Measurements from ENCODE around the gene BTG1. TPM values are rescaled to one million over a fixed set of nuclear protein-coding genes. Genes with fewer than 3 reads are reported as not detected.
"Not testable (repeated sequence)": the region's sequence is repeated elsewhere in the genome, so short reads cannot be mapped to it uniquely, and the experiment has no call there.

The BTG1 gene
- total RNA-seq, 1 donor from 2014 or later, result 45.1 TPM

DNA sequence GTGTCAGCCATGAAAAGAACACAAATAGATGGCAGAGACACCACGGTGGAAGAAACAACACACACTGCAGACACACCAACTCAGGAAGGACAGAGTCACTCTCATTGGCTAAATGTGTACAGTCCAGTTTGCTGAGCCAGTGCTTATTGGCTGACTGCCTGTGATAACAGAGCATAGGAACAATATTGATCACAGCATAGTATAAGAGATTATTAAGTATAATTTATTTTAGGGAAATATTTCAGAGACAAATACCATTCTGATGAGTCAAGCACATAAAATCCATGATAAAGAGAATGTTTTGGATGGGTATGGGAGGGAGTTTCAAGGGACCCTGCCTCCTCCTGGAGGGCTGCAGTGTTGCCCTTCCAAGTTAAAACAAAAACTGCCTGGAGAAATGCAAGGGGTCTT lies 50.9 kb downstream of the BTG1 start:
- Histone ChIP-seq H3K4me3 (no peak overlapping the region), H4K20me1 (ENCODE audit: low read depth) (no peaks in the 10 kb centered on the region), H3K79me2 (ENCODE audit: low read depth) (no peaks in the 10 kb centered on the region), H3K4me1 (peaks cover 12% of the 10 kb centered on the region), H2AFZ (replicated peaks) (no peak overlapping the region), H3K27me3 (no peaks in the 10 kb centered on the region), H3F3A (ENCODE audit: low read depth) (peaks cover 15% of the 10 kb centered on the region), H3K4me2 (no peak overlapping the region), H3K9ac (no peak overlapping the region), H3K36me3 (no peaks in the 10 kb centered on the region), H3K27ac (no peak overlapping the region), H3K9me3 (ENCODE audit: low read depth) (no peaks in the 10 kb centered on the region)
- DNase-seq (ENCODE audit: low spot score), result no peak
- TF ChIP-seq EZH2 (IDR thresholded peaks at IDR 0.05), result no peak
- TF ChIP-seq EZH2phosphoT487 (IDR thresholded peaks at IDR 0.05), result no peak
- no peak for TF ChIP-seq CTCF (IDR thresholded peaks at IDR 0.05)
- H3K9me3 Mint-ChIP-seq, result no peaks in the 10 kb centered on the region
- no peaks in the 10 kb centered on the region for H3K36me3 Mint-ChIP-seq
- peaks cover 8% of the 10 kb centered on the region for H3K27me3 Mint-ChIP-seq (ENCODE audit: insufficient read depth, low read depth)
- no peak overlapping the region for H3K4me3 Mint-ChIP-seq
- H3K4me1 Mint-ChIP-seq, result peaks cover 17% of the 10 kb centered on the region
- no peak overlapping the region for H3K27ac Mint-ChIP-seq

GRCh38 chr12:92094301-92094700 lies 51.3 kb downstream of the BTG1 start:
- H4K20me1 ChIP-seq (ENCODE audit: low read depth); H3K4me3 Mint-ChIP-seq; H3K27me3 ChIP-seq; DNase-seq (ENCODE audit: low spot score); H3K79me2 ChIP-seq (ENCODE audit: low read depth); H2AFZ ChIP-seq (replicated peaks); H3K9ac ChIP-seq; H3K27me3 Mint-ChIP-seq (ENCODE audit: insufficient read depth, low read depth); H3K36me3 Mint-ChIP-seq; H3K4me3 ChIP-seq; H3K9me3 ChIP-seq (ENCODE audit: low read depth); H3K27ac ChIP-seq; H3K27ac Mint-ChIP-seq; H3K4me2 ChIP-seq; H3K36me3 ChIP-seq; H3K9me3 Mint-ChIP-seq: not testable (repeated sequence)
- peaks cover 15% of the 10 kb centered on the region for H3F3A ChIP-seq (ENCODE audit: low read depth)
- peaks cover 17% of the 10 kb centered on the region for H3K4me1 Mint-ChIP-seq
- peaks cover 12% of the 10 kb centered on the region for H3K4me1 ChIP-seq

Small RNAs within 50 kb of the gene (small RNA-seq; reads per million reads assigned to genes)
- not detected for gene RF00019
